CD14-positive monocyte (primary cell): Measurements from ENCODE around the gene MAD1L1. TPM values are rescaled to one million over a fixed set of nuclear protein-coding genes. Genes with fewer than 3 reads are reported as not detected.

Source experiments
- DNase-seq, 3 donors: peaks; one replicate each; pipeline ENCODE4 v3.0.0-alpha.2; 2011 to 2022
- H2AFZ ChIP-seq: 2 replicates; pipeline ENCODE4 v1.6.0; 2012; ENCODE audit warnings: mild to moderate bottlenecking, low read depth, low read length, inconsistent platforms; ENCODE audit not compliant: insufficient read depth, poor library complexity, severe bottlenecking
- H3K27ac ChIP-seq, 2 donors: 1 replicate in 1 of 2; 2 replicates in 1 of 2; pipeline ENCODE4 v1.5.1; 2012 to 2013; ENCODE audit warnings: low read length in 2 of 2, control low read depth in 1 of 2, inconsistent platforms in 1 of 2, low read depth in 1 of 2, mild to moderate bottlenecking in 1 of 2
- H3K27me3 ChIP-seq, 2 donors: one replicate each; pipeline versions ENCODE4 v1.6.0 to v1.6.1; 2011 to 2013; ENCODE audit warnings: low read length in 2 of 2; ENCODE audit not compliant: control insufficient read depth in 2 of 2, insufficient read depth in 2 of 2
- H3K36me3 ChIP-seq, 2 donors: replicated peaks in 1 of 2; 1 replicate in 1 of 2; 2 replicates in 1 of 2; pipeline versions ENCODE4 v1.5.1 to v1.6.1; 2012 to 2013; ENCODE audit warnings: low read length in 2 of 2, control low read depth in 1 of 2, inconsistent platforms in 1 of 2, mild to moderate bottlenecking in 1 of 2; ENCODE audit not compliant: insufficient read depth in 2 of 2, control insufficient read depth in 1 of 2
- H3K4me1 ChIP-seq, 2 donors: 1 replicate in 1 of 2; 2 replicates in 1 of 2; pipeline versions ENCODE4 v1.5.1 to v1.6.1; 2012 to 2013; ENCODE audit warnings: low read length in 2 of 2, control low read depth in 1 of 2, inconsistent platforms in 1 of 2, mild to moderate bottlenecking in 1 of 2, moderate library complexity in 1 of 2; ENCODE audit not compliant: insufficient read depth in 2 of 2, control insufficient read depth in 1 of 2
- H3K4me2 ChIP-seq: replicated peaks from 2 replicates; pipeline ENCODE3; 2012; ENCODE audit warnings: low read length, moderate library complexity, mild to moderate bottlenecking; ENCODE audit not compliant: poor library complexity, severe bottlenecking; ENCODE audit errors: extremely low read depth
- H3K4me3 ChIP-seq, 3 experiments: fragments of 200-600 bp in 1 of 3; sonication (generic) in 1 of 3; replicated peaks in 1 of 3; 1 replicate in 2 of 3; 2 replicates in 1 of 3; pipeline ENCODE4 v1.5.1; 2011 to 2013; ENCODE audit warnings: low read length in 3 of 3, mild to moderate bottlenecking in 3 of 3, control low read depth in 2 of 3, low read depth in 2 of 3, inconsistent platforms in 1 of 3, moderate library complexity in 1 of 3
- H3K79me2 ChIP-seq: 2 replicates; pipeline ENCODE4 v1.6.0; 2012; ENCODE audit warnings: mild to moderate bottlenecking, control low read depth, inconsistent platforms, low read length, moderate library complexity; ENCODE audit not compliant: insufficient read depth
- H3K9ac ChIP-seq: 2 replicates; pipeline ENCODE4 v1.6.0; 2017; ENCODE audit warnings: low read length, mild to moderate bottlenecking; ENCODE audit not compliant: insufficient read depth, poor library complexity, severe bottlenecking
- H3K9me3 ChIP-seq, 2 donors: replicated peaks in 1 of 2; 1 replicate in 1 of 2; 2 replicates in 1 of 2; pipeline versions ENCODE4 v1.5.1 to v1.6.1; 2012 to 2013; ENCODE audit warnings: low read length in 2 of 2, control low read depth in 1 of 2; ENCODE audit not compliant: control insufficient read depth in 1 of 2, insufficient read depth in 1 of 2
- H4K20me1 ChIP-seq: 2 replicates; pipeline ENCODE4 v1.6.0; 2012; ENCODE audit warnings: mild to moderate bottlenecking, low read length, control low read depth, moderate library complexity; ENCODE audit not compliant: insufficient read depth
- H3K27ac Mint-ChIP-seq, 7 donors: one replicate each; pipeline ENCODE4 v1.8.0; 2020; ENCODE audit warnings: mild to moderate bottlenecking in 7 of 7, mixed read lengths in 7 of 7, moderate library complexity in 6 of 7, inconsistent platforms in 2 of 7
- H3K27me3 Mint-ChIP-seq, 3 donors: one replicate each; pipeline ENCODE4 v1.8.0; 2021 to 2022; ENCODE audit warnings: low read depth in 3 of 3, mild to moderate bottlenecking in 3 of 3, mixed read lengths in 3 of 3, moderate library complexity in 3 of 3, inconsistent platforms in 1 of 3
- H3K36me3 Mint-ChIP-seq, 2 donors: one replicate each; pipeline ENCODE4 v1.8.0; 2020; ENCODE audit warnings: mixed read lengths in 2 of 2, inconsistent platforms in 1 of 2, mild to moderate bottlenecking in 1 of 2
- H3K4me1 Mint-ChIP-seq: one replicate; pipeline ENCODE4 v1.8.0; 2020; ENCODE audit warnings: mild to moderate bottlenecking, mixed read lengths
- H3K4me3 Mint-ChIP-seq, 2 donors: one replicate each; pipeline ENCODE4 v1.8.0; 2020; ENCODE audit warnings: mild to moderate bottlenecking in 2 of 2, mixed read lengths in 2 of 2, moderate library complexity in 1 of 2
- H3K9me3 Mint-ChIP-seq, 7 donors: one replicate each; pipeline ENCODE4 v1.8.0; 2020 to 2022; ENCODE audit warnings: mixed read lengths in 7 of 7, mild to moderate bottlenecking in 6 of 7, moderate library complexity in 6 of 7, inconsistent platforms in 2 of 7
- WGBS: methylation state at CpG from one replicate; pipeline ENCODE4 v1.1.5; 2013; ENCODE audit warnings: missing lambda C conversion rate; ENCODE audit not compliant: insufficient coverage; 5-methylcytosine and 5-hydroxymethylcytosine counted together
- intact Hi-C, 2 donors: fragments of 100-400 bp; cut with micrococcal nuclease; formaldehyde crosslinking; loops; one replicate each; pipeline versions ENCODE4 v1.15.0 to v1.15.1; 2023
- polyA plus RNA-seq, 3 donors: library from polyadenylated mRNA; depleted of rRNA in 1 of 3; unstranded in 2 of 3; stranded (reverse) in 1 of 3; fragments of 300-500 nt in 2 of 3; fragments of >200 nt in 1 of 3; fragmentation: Illumina TruSeq in 2 of 3; gene quantifications; 1 replicate in 2 of 3; 2 replicates in 1 of 3; pipeline ENCODE4 v1.2.3, GENCODE V29; 2012 to 2021
- TF ChIP-seq, protein P1 (sequence below): fragments of 200-600 bp; IDR thresholded peaks from one replicate; pipeline ENCODE4 v1.8.0; 2022; ENCODE audit warnings: antibody characterized with exemption, mild to moderate bottlenecking

The MAD1L1 gene
- polyA plus RNA-seq, 3 donors: 22.0 to 39.4 (median 33.2) TPM

DNA sequence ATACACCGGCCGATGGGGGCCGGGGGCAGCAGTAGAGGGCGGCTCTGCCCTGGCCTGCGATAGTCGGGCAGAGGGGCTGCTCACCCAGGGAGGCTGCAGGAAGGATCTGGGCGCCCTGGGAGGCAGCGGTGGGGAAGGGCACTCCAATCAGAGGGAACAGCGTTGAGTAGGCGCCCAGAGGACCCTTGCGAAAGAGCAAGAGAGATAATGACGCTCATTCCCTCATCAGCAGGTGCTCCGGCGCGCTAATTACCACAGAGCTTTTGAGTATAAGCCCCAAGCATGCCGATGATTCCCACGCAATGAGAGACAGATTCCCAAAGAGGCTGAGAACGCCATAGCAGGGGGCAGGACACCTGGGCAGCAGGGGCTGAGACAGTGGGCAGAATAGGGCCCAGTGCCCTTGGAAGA lies 215.3 kb downstream of the MAD1L1 start:
- no peak overlapping the region for H3K4me3 ChIP-seq
- H3K27ac Mint-ChIP-seq: peak overlapping the region in 5 of 7 donors; percentile 86 to 100 (median 100)
- DNase-seq: no peak
- intact Hi-C loops: loop anchor here in 1 of 2 donors (10.0 kb wide), 1 partner anchor 73 kb away; no protein-coding TSS in a partner anchor
- H4K20me1 ChIP-seq: no peaks in the 10 kb centered on the region
- peaks cover 43% of the 10 kb centered on the region for H3K4me1 Mint-ChIP-seq
- TF ChIP-seq, protein P1, sequence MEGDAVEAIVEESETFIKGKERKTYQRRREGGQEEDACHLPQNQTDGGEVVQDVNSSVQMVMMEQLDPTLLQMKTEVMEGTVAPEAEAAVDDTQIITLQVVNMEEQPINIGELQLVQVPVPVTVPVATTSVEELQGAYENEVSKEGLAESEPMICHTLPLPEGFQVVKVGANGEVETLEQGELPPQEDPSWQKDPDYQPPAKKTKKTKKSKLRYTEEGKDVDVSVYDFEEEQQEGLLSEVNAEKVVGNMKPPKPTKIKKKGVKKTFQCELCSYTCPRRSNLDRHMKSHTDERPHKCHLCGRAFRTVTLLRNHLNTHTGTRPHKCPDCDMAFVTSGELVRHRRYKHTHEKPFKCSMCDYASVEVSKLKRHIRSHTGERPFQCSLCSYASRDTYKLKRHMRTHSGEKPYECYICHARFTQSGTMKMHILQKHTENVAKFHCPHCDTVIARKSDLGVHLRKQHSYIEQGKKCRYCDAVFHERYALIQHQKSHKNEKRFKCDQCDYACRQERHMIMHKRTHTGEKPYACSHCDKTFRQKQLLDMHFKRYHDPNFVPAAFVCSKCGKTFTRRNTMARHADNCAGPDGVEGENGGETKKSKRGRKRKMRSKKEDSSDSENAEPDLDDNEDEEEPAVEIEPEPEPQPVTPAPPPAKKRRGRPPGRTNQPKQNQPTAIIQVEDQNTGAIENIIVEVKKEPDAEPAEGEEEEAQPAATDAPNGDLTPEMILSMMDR: no peak
- peak overlapping the region in 1 of 2 donors; percentile 99 for H3K27ac ChIP-seq
- H3K4me1 ChIP-seq: peaks cover 40 to 44% of the 10 kb centered on the region in 2 donors
- no peak overlapping the region for H2AFZ ChIP-seq
- H3K9me3 Mint-ChIP-seq: peaks cover 0 to 3% (median 0%) of the 10 kb centered on the region in 7 donors
- H3K79me2 ChIP-seq: no peaks in the 10 kb centered on the region
- no peaks in the 10 kb centered on the region for H3K27me3 ChIP-seq
- no peak overlapping the region for H3K4me2 ChIP-seq
- no peak overlapping the region for H3K9ac ChIP-seq
- 89% methylated on average over 18 of the region's 18 CpGs for WGBS
- H3K27me3 Mint-ChIP-seq: no peaks in the 10 kb centered on the region
- no peaks in the 10 kb centered on the region for H3K9me3 ChIP-seq
- H3K4me3 Mint-ChIP-seq: peak overlapping the region in 1 of 2 donors; percentile 34
- peaks cover 22 to 38% of the 10 kb centered on the region in 2 donors for H3K36me3 Mint-ChIP-seq
- peaks cover 13 to 17% of the 10 kb centered on the region in 2 donors for H3K36me3 ChIP-seq

DNA sequence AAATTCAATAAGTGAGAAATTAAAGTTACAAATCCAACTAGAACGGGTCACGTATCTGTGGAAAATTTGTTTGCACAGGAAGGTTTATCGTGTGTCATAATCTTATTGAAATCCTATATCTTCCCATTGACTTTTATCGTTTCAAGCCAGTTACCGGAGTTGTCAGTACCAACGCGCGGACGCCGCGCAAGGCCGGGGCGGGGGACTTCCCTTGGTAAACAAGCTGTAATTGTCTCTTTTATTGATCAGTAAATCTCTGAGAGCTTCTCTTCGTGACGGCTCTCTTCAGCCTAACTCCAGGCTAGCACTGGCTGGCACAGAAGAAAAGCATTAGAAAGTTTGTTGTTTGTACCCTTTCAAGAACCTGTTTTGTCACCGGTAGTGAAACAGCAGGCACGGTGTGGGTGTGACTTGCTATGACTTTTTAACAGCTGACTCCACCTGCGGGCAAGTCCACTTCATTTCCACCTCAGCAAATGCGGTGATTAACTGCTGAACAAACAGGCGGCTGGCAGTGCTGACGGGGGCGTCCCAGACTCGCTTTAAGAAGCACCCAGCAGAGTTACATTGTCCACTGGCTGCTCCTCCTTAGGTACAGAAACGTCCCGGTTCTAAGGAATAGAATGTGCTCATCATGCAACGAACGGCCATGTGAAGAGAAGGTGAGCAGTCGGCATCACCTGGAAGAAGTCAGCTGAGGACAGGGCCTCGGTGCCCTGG lies 215.8 kb downstream of the MAD1L1 start:
- H3K4me3 ChIP-seq: no peak overlapping the region
- H3K4me1 ChIP-seq: peaks cover 40 to 44% of the 10 kb centered on the region in 2 donors
- H3K9me3 ChIP-seq: no peaks in the 10 kb centered on the region
- no peak overlapping the region for H2AFZ ChIP-seq
- H3K9ac ChIP-seq: no peak overlapping the region
- DNase-seq: no peak
- no peak overlapping the region for H3K4me3 Mint-ChIP-seq
- 91% methylated on average over 15 of the region's 29 CpGs for WGBS
- H3K9me3 Mint-ChIP-seq: peaks cover 0 to 3% (median 0%) of the 10 kb centered on the region in 7 donors
- H3K27me3 ChIP-seq: no peaks in the 10 kb centered on the region
- intact Hi-C loops: loop anchor here in 1 of 2 donors (10.0 kb wide), 1 partner anchor 72 kb away; no protein-coding TSS in a partner anchor
- H3K4me1 Mint-ChIP-seq: peaks cover 41% of the 10 kb centered on the region
- H3K79me2 ChIP-seq: no peaks in the 10 kb centered on the region
- H4K20me1 ChIP-seq: no peaks in the 10 kb centered on the region
- no peak overlapping the region for H3K27ac ChIP-seq
- H3K27ac Mint-ChIP-seq: peak overlapping the region in 2 of 7 donors; percentile 82 to 99
- peaks cover 27 to 43% of the 10 kb centered on the region in 2 donors for H3K36me3 Mint-ChIP-seq
- no peaks in the 10 kb centered on the region for H3K27me3 Mint-ChIP-seq
- H3K4me2 ChIP-seq: no peak overlapping the region
- TF ChIP-seq, protein P1: no peak
- H3K36me3 ChIP-seq: peaks cover 13 to 18% of the 10 kb centered on the region in 2 donors
